HuH-7 (cell line): ENCODE data around the gene CHI3L1.

ENCODE experiments used
- DNase-seq: peaks from one replicate; pipeline ENCODE4 v3.0.0; 2011; ENCODE audit warnings: low spot score

Gene CHI3L1

DNA sequence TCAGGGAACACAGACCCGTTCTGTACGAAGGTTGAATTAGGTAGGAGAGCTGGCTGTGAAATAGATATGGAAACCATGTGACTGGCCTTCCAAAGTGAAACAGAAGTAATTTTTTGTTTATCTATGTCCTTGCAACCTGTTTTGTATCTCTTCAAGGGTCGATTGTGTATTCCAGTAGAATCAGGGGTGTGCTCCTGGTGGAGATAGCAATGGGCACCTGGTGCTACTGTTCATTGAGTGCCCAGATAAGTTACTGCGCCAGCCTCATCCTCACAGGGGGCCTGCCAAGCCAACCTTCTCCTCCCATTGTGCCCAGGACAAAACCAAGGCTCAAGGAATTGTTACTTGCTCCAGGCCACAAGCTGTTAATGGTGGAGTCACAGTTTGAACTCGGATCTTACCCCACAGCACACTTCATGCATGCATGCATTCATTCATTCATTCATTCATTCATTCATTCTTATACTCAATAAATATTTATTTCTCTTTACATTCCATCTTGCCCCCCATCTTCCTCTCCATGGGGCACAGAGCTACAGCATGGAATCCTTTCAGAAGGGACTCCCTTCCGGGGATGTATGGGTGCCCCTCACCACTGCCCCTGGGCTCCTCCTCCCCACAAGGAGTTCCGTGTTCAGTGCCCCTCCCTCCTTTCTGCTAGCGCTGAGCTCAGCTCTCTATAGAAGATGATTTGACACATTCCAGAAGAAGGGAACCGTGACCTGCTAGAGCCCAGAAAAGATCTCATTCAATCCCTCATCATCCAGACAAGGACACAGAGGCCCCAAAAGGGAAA, 34.9 kb downstream of the CHI3L1 start:
- no peak for DNase-seq

DNA sequence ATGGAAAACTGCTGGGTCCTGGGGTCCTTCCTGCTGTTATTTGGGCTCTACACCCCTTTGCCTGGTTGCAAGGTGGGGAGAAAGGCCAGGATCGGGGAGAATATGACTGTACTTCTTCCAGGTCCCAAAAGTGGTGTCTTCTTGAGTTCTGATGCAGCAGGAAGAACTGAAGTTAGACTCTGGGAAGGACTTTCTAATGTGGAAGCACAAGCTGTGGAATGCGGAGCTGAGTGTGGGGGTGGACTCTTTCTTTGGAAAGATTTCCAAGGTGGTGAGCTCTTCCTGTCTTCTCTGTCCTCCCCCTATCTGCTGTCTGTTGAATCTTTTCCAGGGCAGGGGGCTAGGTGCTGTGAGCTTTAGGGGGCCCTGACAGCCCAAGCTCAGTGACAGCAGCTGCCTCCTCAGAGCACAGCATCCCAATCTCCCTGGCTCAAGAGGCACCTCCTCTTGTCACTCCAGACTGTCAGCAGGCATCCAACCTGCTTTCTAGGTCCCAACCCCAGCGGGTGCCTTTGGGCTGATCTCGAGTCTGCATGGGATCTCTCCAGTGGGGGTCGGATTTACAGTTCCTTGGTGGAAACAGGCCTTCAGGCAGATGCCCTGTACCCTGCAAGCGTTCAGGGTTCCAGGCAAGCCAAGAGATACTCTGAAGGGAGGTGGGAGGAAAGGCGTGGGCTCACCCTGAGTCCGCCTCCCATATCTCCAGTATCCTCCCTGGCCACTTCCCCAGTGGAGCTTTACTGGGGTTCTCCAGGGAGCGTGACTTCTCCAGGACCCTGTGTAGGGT, 35.8 kb downstream of the CHI3L1 start:
- no peak for DNase-seq

DNA sequence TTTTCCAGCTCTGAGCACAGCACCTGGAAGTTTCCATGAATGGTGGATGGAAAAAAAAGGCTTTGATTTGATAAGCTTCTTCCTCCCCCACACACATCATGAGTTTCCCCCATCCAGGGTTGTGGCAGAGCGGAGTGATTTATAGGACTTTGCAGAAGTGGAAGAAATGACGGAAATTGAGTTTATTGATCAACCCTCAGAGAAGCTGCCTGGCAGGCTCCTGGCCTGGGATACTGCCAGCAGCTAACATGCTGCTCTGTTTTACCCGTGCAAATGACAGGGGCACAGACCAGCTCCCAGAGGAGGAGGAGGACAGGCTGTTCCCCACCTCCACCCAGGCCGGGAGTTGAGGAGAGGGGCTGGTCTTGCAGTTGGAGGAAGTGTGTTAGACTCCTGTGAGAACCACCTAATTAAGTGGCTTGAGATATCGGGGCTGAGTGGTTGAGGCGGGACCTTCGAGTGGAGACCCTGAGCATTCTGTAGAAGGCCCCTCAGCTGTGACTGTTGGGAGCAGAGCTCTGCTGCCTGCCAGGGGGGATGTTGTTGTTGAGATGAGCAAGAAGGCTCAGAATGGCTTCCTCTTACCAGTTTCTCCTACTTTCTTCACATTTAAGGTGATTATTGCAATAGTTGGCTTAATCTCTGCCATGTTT, 37.2 kb downstream of the CHI3L1 start:
- no peak for DNase-seq

GRCh38 chr1:203148579-203148978, 37.9 kb downstream of the CHI3L1 start:
- DNase-seq, result no peak

DNA sequence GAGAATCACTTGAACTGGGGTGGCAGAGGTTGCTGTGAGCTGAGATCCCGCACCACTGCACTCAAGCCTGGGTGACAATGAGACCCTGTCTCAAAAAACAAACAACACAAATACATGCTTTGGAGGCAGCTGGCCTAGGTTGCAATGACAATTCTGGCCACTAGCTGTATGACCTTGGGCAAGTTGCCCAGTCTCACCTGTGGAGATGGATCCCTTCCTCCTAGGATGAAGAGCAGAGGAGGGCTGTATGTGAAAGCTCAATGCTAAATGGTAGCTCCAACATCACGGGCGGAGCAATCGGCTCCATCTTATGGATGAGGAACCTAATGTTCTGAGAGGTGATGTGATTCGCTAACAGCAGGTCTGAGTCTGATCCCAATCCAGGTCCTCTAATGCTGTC, 38.4 kb downstream of the CHI3L1 start:
- DNase-seq, result peak; percentile 56

DNA sequence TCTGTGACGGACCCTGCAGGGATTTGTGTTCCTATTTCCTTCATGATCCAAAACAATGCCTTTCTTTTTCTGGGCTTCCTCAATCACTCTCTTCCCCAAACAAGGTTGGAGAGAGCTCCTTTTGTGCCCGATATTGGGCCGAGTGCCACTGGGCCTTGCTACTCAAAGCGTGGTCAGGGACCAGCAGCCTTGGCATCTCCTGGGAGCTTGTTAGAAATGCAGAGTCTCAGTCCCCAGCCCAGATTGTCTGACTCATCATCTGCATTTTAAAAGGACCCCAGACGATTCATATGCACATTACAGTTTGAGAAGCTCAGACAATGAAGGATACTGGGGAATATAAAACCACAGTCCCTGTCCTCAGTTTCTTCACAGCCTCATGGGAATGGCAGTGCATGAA, 39.1 kb downstream of the CHI3L1 start:
- no peak for DNase-seq

GRCh38 chr1:203146537-203146936, 40.0 kb downstream of the CHI3L1 start:
- DNase-seq, result no peak

GRCh38 chr1:203146042-203146369, 40.5 kb downstream of the CHI3L1 start:
- no peak for DNase-seq

GRCh38 chr1:203145321-203146041, 41.0 kb downstream of the CHI3L1 start:
- no peak for DNase-seq

DNA sequence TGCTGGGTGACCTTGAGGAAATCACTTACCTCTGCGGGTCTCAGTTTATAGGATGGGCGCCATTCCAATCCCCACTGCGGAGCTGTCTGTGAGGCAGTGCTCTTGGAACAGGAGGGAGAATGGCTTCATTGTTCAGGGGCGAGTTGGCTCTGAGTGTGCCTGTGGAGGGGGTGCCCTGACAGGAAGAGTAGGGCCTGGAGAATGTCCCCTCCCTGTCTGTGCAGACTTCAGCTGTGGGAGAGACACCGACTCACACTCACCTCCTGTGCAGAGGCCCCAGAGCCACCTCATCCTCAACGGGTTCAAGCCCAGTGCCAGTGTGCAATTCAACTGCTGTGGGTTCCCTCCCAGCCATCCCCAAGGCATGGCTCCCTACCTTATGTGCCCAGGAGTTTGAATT, 41.8 kb downstream of the CHI3L1 start:
- no peak for DNase-seq

- no peak for DNase-seq
These were observed 42.9 kb downstream of the CHI3L1 start for GRCh38 chr1:203143641-203144040.

DNA sequence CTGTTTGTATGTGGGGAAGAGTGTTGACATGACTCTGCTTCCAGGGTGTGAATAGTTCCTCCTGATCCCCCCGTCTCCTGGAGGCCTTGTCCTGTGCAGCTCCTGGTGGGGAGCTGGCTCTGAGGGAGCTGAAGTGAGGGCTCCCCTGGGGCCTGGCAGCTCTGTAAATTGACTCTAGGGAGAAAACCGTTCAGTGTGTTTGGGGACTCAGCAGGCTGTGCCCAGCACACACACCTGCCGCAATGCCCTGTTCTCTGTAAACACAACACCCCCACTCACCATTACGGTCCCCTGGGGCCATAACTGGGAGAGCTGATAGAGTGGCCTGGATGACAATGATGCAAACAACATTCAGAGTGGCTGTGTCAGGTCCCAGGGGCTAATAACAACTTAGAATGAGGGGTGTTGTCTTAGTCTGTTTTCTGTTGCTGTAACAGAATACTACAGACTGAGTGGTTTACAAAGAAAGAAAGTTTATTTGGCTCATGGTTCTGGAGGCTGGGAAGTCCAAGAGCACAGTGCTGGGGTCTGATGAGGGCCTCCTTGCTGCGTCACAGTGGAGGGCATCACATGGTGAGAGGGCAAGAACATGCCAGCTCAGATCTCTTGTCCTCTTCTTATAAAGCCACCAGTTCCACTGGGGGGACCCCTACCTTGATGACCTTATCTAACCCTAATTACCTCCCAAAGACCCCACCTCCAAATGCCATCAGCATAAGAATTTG, 43.7 kb downstream of the CHI3L1 start:
- no peak for DNase-seq

DNA sequence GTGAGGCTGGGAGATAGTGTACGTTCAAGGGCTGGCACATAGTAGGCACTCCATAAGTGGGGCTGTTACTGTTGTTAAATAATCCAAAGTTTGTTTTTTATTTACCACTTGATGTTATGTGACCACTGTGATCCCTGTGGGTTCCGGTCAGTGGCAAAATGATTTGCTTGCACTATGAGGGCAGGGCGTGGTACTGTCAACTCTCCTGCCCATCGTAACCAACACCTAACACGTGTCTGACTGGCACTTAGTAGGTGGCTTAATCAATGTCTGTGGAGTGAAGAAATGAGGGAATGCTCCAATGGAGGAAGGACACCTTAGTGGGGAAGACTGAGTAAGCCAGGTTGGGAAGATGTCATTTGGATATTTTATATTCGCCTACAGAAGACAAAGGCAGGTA, 44.4 kb downstream of the CHI3L1 start:
- DNase-seq, result no peak

DNA sequence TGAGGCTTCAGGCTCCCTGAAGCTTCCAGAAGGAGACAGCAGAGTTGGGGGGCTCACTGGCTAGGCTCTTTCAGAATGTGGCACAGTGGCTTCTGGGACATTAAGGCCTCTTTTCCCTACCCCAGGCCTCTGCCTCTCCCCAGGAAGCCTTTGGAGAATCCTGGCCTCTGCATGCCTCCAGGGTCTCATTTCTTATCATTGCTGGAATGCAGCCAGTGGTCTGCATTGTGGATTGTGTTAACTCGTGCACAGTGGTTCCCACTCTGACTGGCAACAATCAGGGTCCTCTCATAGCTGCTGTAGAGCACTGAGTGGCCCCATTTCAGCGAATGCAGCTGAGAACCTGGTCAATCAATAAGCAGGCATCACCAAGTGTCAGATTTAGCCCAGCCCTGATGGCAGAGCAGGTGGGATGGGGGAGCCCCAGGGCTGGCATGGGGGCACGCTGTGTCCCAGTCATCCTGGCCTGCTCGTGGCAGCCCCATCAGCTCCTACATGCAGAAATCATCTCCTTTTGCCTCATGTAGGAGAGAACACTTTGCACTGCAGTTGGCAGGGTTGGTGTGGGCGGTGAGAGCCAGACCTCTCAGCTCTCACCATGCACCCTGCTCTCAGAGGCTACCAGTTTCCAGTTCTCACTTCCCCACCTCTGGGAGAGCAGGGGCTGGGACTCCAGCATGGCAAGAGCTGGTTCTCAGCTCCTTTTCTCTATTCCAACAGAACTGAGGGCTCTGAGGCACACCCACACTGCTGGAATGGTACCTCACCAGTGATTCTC, 45.6 kb downstream of the CHI3L1 start:
- no peak for DNase-seq

DNA sequence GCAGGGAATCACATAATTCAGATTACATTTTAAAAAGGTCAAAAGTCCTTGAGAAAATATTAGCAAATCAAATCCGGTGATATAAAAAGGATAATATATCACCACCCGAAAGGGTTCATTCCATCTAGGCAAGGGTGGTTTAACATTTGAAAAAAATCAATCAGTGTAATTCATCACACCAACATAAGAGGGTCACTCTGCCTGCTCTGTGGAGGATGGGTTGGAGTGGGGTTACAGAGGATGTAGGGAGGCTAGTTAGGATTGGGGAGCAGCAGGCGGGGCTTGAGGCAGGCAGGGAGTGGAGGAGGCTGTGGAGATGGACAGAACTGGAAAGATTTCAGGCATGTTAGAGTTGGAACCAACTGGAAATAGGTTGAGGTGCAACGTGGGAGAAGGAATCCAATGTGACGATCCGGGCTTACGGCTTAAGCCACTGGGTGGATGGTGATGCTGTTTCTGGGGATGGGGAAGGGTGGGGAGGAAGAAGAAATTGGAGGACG, 46.5 kb downstream of the CHI3L1 start:
- DNase-seq, result no peak

GRCh38 chr1:203138066-203138465, 48.4 kb downstream of the CHI3L1 start:
- no peak for DNase-seq

DNA sequence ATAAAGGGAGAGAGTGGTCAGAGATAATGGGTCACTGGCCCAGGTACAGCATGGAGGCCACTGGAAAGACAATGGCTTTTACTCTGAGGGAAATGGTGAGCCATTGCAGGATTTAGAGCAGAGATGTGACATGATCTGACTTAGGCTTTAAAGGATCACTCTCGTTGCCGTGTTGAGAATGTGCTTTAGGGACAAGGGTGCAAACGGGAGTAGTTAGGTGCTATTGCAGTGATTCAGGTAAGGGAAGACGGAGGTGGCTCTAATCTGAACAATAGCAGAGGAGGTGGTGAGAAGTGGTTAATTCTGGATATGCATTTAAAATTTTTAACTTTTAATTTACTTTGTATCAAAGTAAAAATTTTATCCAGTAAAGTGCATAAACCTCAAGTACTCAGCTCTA, 49.2 kb downstream of the CHI3L1 start:
- DNase-seq, result no peak

DNA sequence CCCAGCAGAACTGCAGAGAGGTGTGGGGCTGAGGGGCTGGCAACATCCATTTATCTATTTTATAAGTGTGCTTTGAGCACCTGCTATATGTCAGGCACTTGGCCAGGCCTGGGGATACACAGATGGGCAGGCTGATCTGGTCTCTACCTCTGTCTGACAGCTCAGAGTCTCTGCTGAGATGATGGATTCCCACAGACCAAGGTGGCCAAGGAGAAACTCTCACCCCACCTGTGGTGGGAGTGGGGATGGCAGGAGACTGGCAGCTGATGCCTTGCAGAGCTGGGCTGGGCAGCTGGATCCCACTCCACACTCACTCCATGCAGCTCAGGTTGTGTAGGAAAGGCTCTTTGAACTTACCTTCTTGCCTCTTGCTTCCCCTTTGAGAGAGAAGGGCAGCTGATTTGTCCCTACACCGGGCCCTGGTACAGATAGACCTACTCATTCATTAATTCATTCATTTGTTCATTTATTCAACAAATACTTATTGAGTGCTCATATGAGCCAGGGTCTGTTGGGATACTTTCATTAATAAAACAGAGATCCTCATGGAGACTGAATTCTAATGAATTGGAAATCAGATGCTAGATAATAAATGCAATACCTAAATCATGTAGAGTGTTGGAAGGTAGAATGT, 50.0 kb downstream of the CHI3L1 start:
- DNase-seq, result peak; percentile 50

DNA sequence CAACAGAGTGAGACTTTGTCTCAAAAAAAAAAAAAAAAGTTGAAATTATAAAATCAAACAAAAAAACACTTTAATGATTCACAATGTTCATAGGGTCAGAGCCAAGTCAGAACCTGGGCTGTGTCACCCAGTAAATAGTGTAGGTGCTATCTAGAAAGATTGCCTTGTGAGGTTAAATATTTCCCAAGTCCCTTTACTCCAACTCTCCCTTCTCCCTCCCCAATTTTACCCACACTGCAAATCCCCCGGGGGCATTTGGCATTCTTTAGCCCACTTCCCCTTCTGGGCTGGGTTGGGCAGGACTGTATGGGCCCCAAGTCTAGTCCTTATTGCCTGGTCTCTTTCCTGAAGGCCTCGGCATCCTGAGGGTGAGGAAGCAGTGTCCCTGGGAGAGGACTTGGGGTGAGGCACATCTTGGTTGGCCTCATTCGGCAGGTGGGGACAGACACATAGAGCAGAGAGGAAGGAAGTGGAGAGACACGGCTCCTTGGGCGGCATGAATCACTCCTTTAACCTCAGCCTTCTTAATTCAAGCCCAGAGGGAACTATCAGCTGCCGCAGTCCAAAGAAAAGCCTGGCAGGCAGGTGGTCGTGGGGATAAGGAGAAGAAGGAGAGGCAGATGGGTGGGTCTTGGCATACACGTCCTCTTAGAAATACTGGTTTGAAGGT, 50.7 kb downstream of the CHI3L1 start:
- no peak for DNase-seq
